Measurements from ENCODE around the gene KMT5C.

Gene KMT5C

GRCh38 chr19:55347442-55348009, 7.8 kb downstream of the KMT5C start:
- no peak for DNase-seq (ENCODE audit: low spot score)

GRCh38 chr19:55348317-55349034, 8.8 kb downstream of the KMT5C start:
- no peak for DNase-seq (ENCODE audit: low spot score)

GRCh38 chr19:55350620-55351315, 11.1 kb downstream of the KMT5C start:
- no peak for DNase-seq (ENCODE audit: low spot score)

- no peak for DNase-seq (ENCODE audit: low spot score)
These were observed 12.4 kb downstream of the KMT5C start for GRCh38 chr19:55352040-55352439.

- DNase-seq (ENCODE audit: low spot score) = no peak
These were observed 13.0 kb downstream of the KMT5C start for GRCh38 chr19:55352549-55353145.

- no peak for DNase-seq (ENCODE audit: low spot score)
These were observed 13.7 kb downstream of the KMT5C start for GRCh38 chr19:55353356-55353802.

GRCh38 chr19:55353803-55354697, 14.4 kb downstream of the KMT5C start:
- peak; percentile 93 for DNase-seq (ENCODE audit: low spot score)

GRCh38 chr19:55354698-55355212, 15.1 kb downstream of the KMT5C start, which contains the start of gene COX6B2:
TSS of gene COX6B2 (minus strand) at chr19:55354719. CDS start at chr19:55354521, 198 bp downstream.
- DNase-seq (ENCODE audit: low spot score) = peak; percentile 68

GRCh38 chr19:55355213-55355821, 15.6 kb downstream of the KMT5C start:
- DNase-seq (ENCODE audit: low spot score) = no peak

- DNase-seq (ENCODE audit: low spot score) = no peak
These were observed 18.8 kb downstream of the KMT5C start for GRCh38 chr19:55358493-55358892.

- peak; percentile 71 for DNase-seq (ENCODE audit: low spot score)
These were observed 19.6 kb downstream of the KMT5C start for GRCh38 chr19:55358943-55359908.

GRCh38 chr19:55360902-55361301, 21.2 kb downstream of the KMT5C start:
- DNase-seq (ENCODE audit: low spot score) = no peak

GRCh38 chr19:55362174-55362989, 22.7 kb downstream of the KMT5C start:
- DNase-seq (ENCODE audit: low spot score) = no peak

GRCh38 chr19:55362990-55363716, 23.5 kb downstream of the KMT5C start, which contains the start of gene GARIN5B:
TSS of gene GARIN5B (minus strand) at chr19:55363260. CDS start at chr19:55363066, 194 bp downstream.
- no peak for DNase-seq (ENCODE audit: low spot score)

- no peak for DNase-seq (ENCODE audit: low spot score)
These were observed 25.6 kb downstream of the KMT5C start for GRCh38 chr19:55365245-55365644.

- no peak for DNase-seq (ENCODE audit: low spot score)
These were observed 26.3 kb downstream of the KMT5C start for GRCh38 chr19:55365964-55366363.

GRCh38 chr19:55366790-55367189, 27.1 kb downstream of the KMT5C start:
- DNase-seq (ENCODE audit: low spot score) = no peak

- DNase-seq (ENCODE audit: low spot score) = no peak
These were observed 28.4 kb downstream of the KMT5C start for GRCh38 chr19:55368106-55368505.

Data from D341Med (cell line).